HEK293 (cell line): ENCODE data around the gene KLHL30.

Experiments
- CTCF ChIA-PET: fragments of 350-600 bp; formaldehyde crosslinking; extraction: SDS; loops from one replicate; lab custom pipeline; 2021; ENCODE audit warnings: antibody characterized with exemption; lab: Yijun Ruan, JAX
- POLR2A ChIA-PET: fragments of 300-600 bp; formaldehyde crosslinking; extraction: SDS; loops from one replicate; lab custom pipeline; 2020; ENCODE audit warnings: antibody characterized with exemption, inconsistent platforms; lab: Yijun Ruan, JAX
- H3K27ac ChIP-seq: fragments of 200-500 bp; sonication (Bioruptor generic); 2 replicates; pipeline ENCODE4 v1.5.1; 2014; ENCODE audit warnings: low read depth, low read length, control low read depth, inconsistent platforms; ENCODE audit errors: extremely low read depth
- H3K36me3 ChIP-seq, 2 experiments: fragments of 200-500 bp in 1 of 2; sonication (Bioruptor generic) in 1 of 2; 1 replicate in 1 of 2; 2 replicates in 1 of 2; pipeline ENCODE4 v1.5.1; 2014 to 2017; ENCODE audit warnings: inconsistent platforms in 2 of 2, low read length in 2 of 2; ENCODE audit not compliant: control insufficient read depth in 2 of 2, insufficient read depth in 1 of 2
- H3K4me1 ChIP-seq: fragments of 200-500 bp; sonication (Bioruptor generic); 2 replicates; pipeline ENCODE4 v1.5.1; 2014; ENCODE audit warnings: mild to moderate bottlenecking, low read length, inconsistent platforms; ENCODE audit not compliant: control insufficient read depth, insufficient read depth
- H3K4me3 ChIP-seq: 2 replicates; pipeline ENCODE4 v1.5.1; 2011; ENCODE audit warnings: low read depth, mild to moderate bottlenecking, control low read depth, low read length, moderate library complexity
- H3K9me3 ChIP-seq: fragments of 200-500 bp; sonication (Bioruptor generic); 2 replicates; pipeline ENCODE4 v1.5.1; 2014; ENCODE audit warnings: low read depth, low read length, inconsistent platforms; ENCODE audit not compliant: control insufficient read depth, insufficient read depth
- EGR2 ChIP-seq: fragments of 450-650 bp; formaldehyde crosslinking; IDR thresholded peaks from 2 replicates; pipeline ENCODE4 v1.5.1; 2016; ENCODE audit warnings: low read depth, missing biosample characterization, missing genetic modification characterization
- KLF7 ChIP-seq: fragments of 450-650 bp; formaldehyde crosslinking; IDR thresholded peaks from 2 replicates; pipeline ENCODE4 v1.5.1; 2016; ENCODE audit warnings: missing biosample characterization, missing genetic modification characterization, borderline replicate concordance
- PATZ1 ChIP-seq: fragments of 450-650 bp; formaldehyde crosslinking; IDR thresholded peaks from 2 replicates; pipeline ENCODE4 v1.5.1; 2016; ENCODE audit warnings: missing biosample characterization, missing genetic modification characterization
- SCRT1 ChIP-seq: fragments of 450-650 bp; formaldehyde crosslinking; IDR thresholded peaks from 2 replicates; pipeline ENCODE4 v1.5.1; 2016; ENCODE audit warnings: missing biosample characterization, missing genetic modification characterization, borderline replicate concordance
- SCRT2 ChIP-seq: fragments of 450-650 bp; formaldehyde crosslinking; IDR thresholded peaks from 2 replicates; pipeline ENCODE4 v1.5.1; 2016; ENCODE audit warnings: missing biosample characterization, missing genetic modification characterization
- TRIM28 ChIP-seq: IDR thresholded peaks from 2 replicates; pipeline ENCODE4 v1.6.1; 2011; ENCODE audit warnings: low read length, control low read depth, borderline replicate concordance
- ZBTB17 ChIP-seq: fragments of 450-650 bp; formaldehyde crosslinking; IDR thresholded peaks from 2 replicates; pipeline ENCODE4 v1.5.1; 2016; ENCODE audit warnings: missing biosample characterization, missing genetic modification characterization
- ZBTB21 ChIP-seq: fragments of 450-650 bp; formaldehyde crosslinking; IDR thresholded peaks from 2 replicates; pipeline ENCODE4 v1.5.1; 2017; ENCODE audit warnings: missing biosample characterization, missing genetic modification characterization
- ZNF302 ChIP-seq: fragments of 450-650 bp; formaldehyde crosslinking; IDR thresholded peaks from 2 replicates; pipeline ENCODE4 v1.5.1; 2016; ENCODE audit warnings: missing biosample characterization, missing genetic modification characterization, low read depth
- ZNF366 ChIP-seq: fragments of 450-650 bp; formaldehyde crosslinking; conservative IDR thresholded peaks from 2 replicates; pipeline ENCODE4 v1.5.1; 2016; ENCODE audit warnings: missing biosample characterization, missing genetic modification characterization
- ZNF571 ChIP-seq: fragments of 450-650 bp; formaldehyde crosslinking; IDR thresholded peaks from 2 replicates; pipeline ENCODE4 v1.5.0; 2017; ENCODE audit warnings: missing biosample characterization, missing genetic modification characterization
- ZNF623 ChIP-seq: fragments of 450-650 bp; formaldehyde crosslinking; IDR thresholded peaks from 2 replicates; pipeline ENCODE4 v1.5.1; 2016; ENCODE audit warnings: missing biosample characterization, missing genetic modification characterization
- ZNF629 ChIP-seq: fragments of 450-650 bp; formaldehyde crosslinking; IDR thresholded peaks from 2 replicates; pipeline ENCODE4 v1.5.1; 2017; ENCODE audit warnings: missing biosample characterization, missing genetic modification characterization
- ZNF704 ChIP-seq: fragments of 450-650 bp; formaldehyde crosslinking; IDR thresholded peaks from 2 replicates; pipeline ENCODE4 v1.5.1; 2016; ENCODE audit warnings: missing biosample characterization, missing genetic modification characterization
- ZSCAN5A ChIP-seq: fragments of 450-650 bp; formaldehyde crosslinking; IDR thresholded peaks from 2 replicates; pipeline ENCODE4 v1.5.1; 2016; ENCODE audit warnings: missing biosample characterization, missing genetic modification characterization

KLHL30 gene

GRCh38 chr2:238116298-238117198 is 21.9 kb upstream of the KLHL30 start:
- ChIA-PET POLR2A (no interaction called here), CTCF (no interaction called here)
- Histone ChIP-seq H3K4me1 (no peaks in the 10 kb centered on the region), H3K36me3 (no peaks in the 10 kb centered on the region), H3K27ac (no peak overlapping the region), H3K9me3 (no peaks in the 10 kb centered on the region), H3K4me3 (no peak overlapping the region)
- TF ChIP-seq PATZ1 (tag by site-specific recombination) (no peak), ZNF704 (tag by site-specific recombination) (no peak), ZNF571 (tag by site-specific recombination) (no peak), TRIM28 (no peak), EGR2 (tag by site-specific recombination) (no peak), ZBTB21 (tag by site-specific recombination) (no peak), ZNF302 (tag by site-specific recombination) (no peak), ZNF629 (tag by site-specific recombination) (no peak), ZNF623 (tag by site-specific recombination) (no peak)
- TF ChIP-seq, all 188 proteins: peak for 0

GRCh38 chr2:238117199-238118154 is 21.0 kb upstream of the KLHL30 start:
- no peaks in the 10 kb centered on the region for H3K9me3 ChIP-seq
- CTCF ChIA-PET, result interaction anchor here (0.6 kb wide), 1 partner anchor 31 kb away, joined by 8 read pairs; no protein-coding TSS in a partner anchor
- no peaks in the 10 kb centered on the region for H3K36me3 ChIP-seq
- H3K4me3 ChIP-seq, result no peak overlapping the region
- 0 out of 2 replicates have a peak, but pooled peaks have one; percentile 37 for TF ChIP-seq EGR2 (tag by site-specific recombination)
- TF ChIP-seq SCRT1, result peak; percentile 52; the same call in 1 of the 2 replicates
- peak; percentile 70 for TF ChIP-seq SCRT2
- TF ChIP-seq ZSCAN5A (tag by site-specific recombination), result no peak
- TF ChIP-seq KLF7 (tag by site-specific recombination), result no peak
- peak; percentile 82 for TF ChIP-seq ZBTB17 (tag by site-specific recombination)
- peak; percentile 79 for TF ChIP-seq ZNF366 (tag by site-specific recombination)
- POLR2A ChIA-PET, result interaction anchor here (0.5 kb wide), 1 partner anchor 80 kb away, joined by 3 read pairs; no protein-coding TSS in a partner anchor
- no peak overlapping the region for H3K27ac ChIP-seq
- H3K4me1 ChIP-seq, result no peaks in the 10 kb centered on the region
